GM10266 (cell line): ENCODE data around the gene CRYBB1.

ENCODE experiments used
- DNase-seq: peaks from one replicate; pipeline ENCODE4 v3.0.0; 2012; ENCODE audit errors: extremely low spot score
- CTCF ChIP-seq: IDR thresholded peaks from 2 replicates; pipeline ENCODE4 v1.5.1; 2012; ENCODE audit warnings: mild to moderate bottlenecking, low read depth; ENCODE audit not compliant: control insufficient read depth, insufficient read depth; ENCODE audit errors: missing control alignments

Gene CRYBB1

GRCh38 chr22:26635117-26635516 lies 17.3 kb upstream of the CRYBB1 start:
- DNase-seq = no peak
- TF ChIP-seq CTCF = no peak

GRCh38 chr22:26634189-26634588 lies 16.4 kb upstream of the CRYBB1 start:
- no peak for TF ChIP-seq CTCF
- DNase-seq = no peak

- no peak for TF ChIP-seq CTCF
- no peak for DNase-seq
Observed at GRCh38 chr22:26632422-26633155, 14.8 kb upstream of the CRYBB1 start.

- TF ChIP-seq CTCF = no peak
- no peak for DNase-seq
Observed at GRCh38 chr22:26631282-26631681, 13.5 kb upstream of the CRYBB1 start.

- DNase-seq = no peak
- TF ChIP-seq CTCF = no peak
Observed at GRCh38 chr22:26629988-26630761, 12.3 kb upstream of the CRYBB1 start.

GRCh38 chr22:26624803-26625202 lies 7.0 kb upstream of the CRYBB1 start:
- no peak for DNase-seq
- TF ChIP-seq CTCF = no peak

GRCh38 chr22:26623984-26624383 lies 6.2 kb upstream of the CRYBB1 start:
- no peak for DNase-seq
- TF ChIP-seq CTCF = no peak
